HepG2 (cell line): Measurements from ENCODE around the gene MORC4. TPM values are rescaled to one million over a fixed set of nuclear protein-coding genes. Genes with fewer than 3 reads are reported as not detected.

Experiments
- FOXK2 ChIP-seq: fragments of 450-650 bp; IDR thresholded peaks from 2 replicates; pipeline ENCODE4 v1.6.1; 2016
- GRHL1 ChIP-seq: sonication (generic); formaldehyde crosslinking; conservative IDR thresholded peaks from 2 replicates; pipeline ENCODE4 v1.8.0; 2022; ENCODE audit warnings: missing genetic modification reagents
- HMGXB4 ChIP-seq, 2 experiments: sonication (generic) in 1 of 2; formaldehyde crosslinking in 1 of 2; IDR thresholded peaks; 2 replicates each; pipeline versions ENCODE4 v1.4.0 to v1.6.1; 2018 to 2020; ENCODE audit warnings: missing genetic modification reagents in 2 of 2, borderline replicate concordance in 1 of 2, low read depth in 1 of 2, mild to moderate bottlenecking in 1 of 2, missing biosample characterization in 1 of 2
- HNF4A ChIP-seq: sonication (generic); formaldehyde crosslinking; IDR thresholded peaks from 2 replicates; pipeline ENCODE4 v1.4.0; 2020; ENCODE audit warnings: missing genetic modification reagents
- MXD4 ChIP-seq: IDR thresholded peaks from 2 replicates; pipeline ENCODE4 v1.6.1; 2016; ENCODE audit warnings: mild to moderate bottlenecking, missing biosample characterization, missing genetic modification reagents
- RFXANK ChIP-seq: IDR thresholded peaks from 2 replicates; pipeline ENCODE4 v1.6.1; 2016
- SRY ChIP-seq: sonication (generic); formaldehyde crosslinking; IDR thresholded peaks from 2 replicates; pipeline ENCODE4 v1.8.0; 2022; ENCODE audit warnings: mild to moderate bottlenecking, missing genetic modification reagents
- THAP11 ChIP-seq: IDR thresholded peaks from 2 replicates; pipeline ENCODE4 v1.6.1; 2016; ENCODE audit warnings: missing biosample characterization, missing genetic modification reagents
- U2AF1 ChIP-seq: fragments of 200-400 bp; formaldehyde crosslinking; optimal IDR thresholded peaks from 2 replicates; pipeline ENCODE3; 2017; ENCODE audit warnings: mild to moderate bottlenecking, low read depth, low read length
- ZC3H4 ChIP-seq: sonication (generic); formaldehyde crosslinking; IDR thresholded peaks from 2 replicates; pipeline ENCODE4 v1.4.0; 2020; ENCODE audit warnings: missing genetic modification reagents, borderline replicate concordance
- ZFYVE20 ChIP-seq: sonication (generic); formaldehyde crosslinking; IDR thresholded peaks from 2 replicates; pipeline ENCODE4 v1.8.0; 2023; ENCODE audit warnings: low read depth, mild to moderate bottlenecking, moderate library complexity, missing genetic modification reagents, borderline replicate concordance
- ZNF251 ChIP-seq: sonication (generic); formaldehyde crosslinking; IDR thresholded peaks from 2 replicates; pipeline ENCODE4 v1.9.0; 2021; ENCODE audit warnings: mild to moderate bottlenecking, missing genetic modification reagents
- ZNF331 ChIP-seq: sonication (generic); formaldehyde crosslinking; IDR thresholded peaks from 2 replicates; pipeline ENCODE4 v1.4.0; 2020; ENCODE audit warnings: missing genetic modification reagents
- ZNF556 ChIP-seq: sonication (generic); formaldehyde crosslinking; IDR thresholded peaks from 2 replicates; pipeline ENCODE4 v1.4.0; 2020; ENCODE audit warnings: mild to moderate bottlenecking, missing genetic modification reagents, borderline replicate concordance
- ZNF598 ChIP-seq: sonication (generic); formaldehyde crosslinking; IDR thresholded peaks from 2 replicates; pipeline ENCODE4 v1.5.1; 2020; ENCODE audit warnings: mild to moderate bottlenecking, missing genetic modification reagents, borderline replicate concordance
- ZNF883 ChIP-seq: sonication (generic); formaldehyde crosslinking; IDR thresholded peaks from 2 replicates; pipeline ENCODE4 v1.5.1; 2020; ENCODE audit warnings: mild to moderate bottlenecking, missing genetic modification reagents; ENCODE audit errors: not compliant biosample characterization
- polyA plus RNA-seq, 8 experiments: library from polyadenylated mRNA; depleted of rRNA in 3 of 8; stranded (reverse) in 7 of 8; unstranded in 1 of 8; fragments of >200 nt; fragmentation: Illumina TruSeq in 4 of 8; extraction: Trizol in 4 of 8; gene quantifications; 2 replicates each; pipeline versions ENCODE4 v1.2.1 to v1.2.3, GENCODE V29; 2011 to 2016; ENCODE audit warnings: low read depth in 4 of 8, missing spikeins in 1 of 8, mixed read lengths in 1 of 8; ENCODE audit not compliant: insufficient read depth in 1 of 8
- total RNA-seq, 5 experiments: library from RNA; depleted of rRNA; stranded (reverse); fragments of >200 nt; fragmentation: Illumina TruSeq; extraction: Trizol; gene quantifications; 2 replicates each; pipeline ENCODE4 v1.2.3, GENCODE V29; 2016; ENCODE audit warnings: low read depth in 1 of 5
- TF ChIP-seq, protein P1 (sequence below): sonication (generic); formaldehyde crosslinking; IDR thresholded peaks from 2 replicates; pipeline ENCODE4 v1.8.0; 2022; ENCODE audit warnings: mild to moderate bottlenecking, missing genetic modification reagents
- TF ChIP-seq, protein P2 (sequence below): sonication (generic); formaldehyde crosslinking; IDR thresholded peaks from 2 replicates; pipeline ENCODE4 v1.4.0; 2020; ENCODE audit warnings: missing genetic modification reagents
- TF ChIP-seq, protein P3 (sequence below): sonication (generic); formaldehyde crosslinking; IDR thresholded peaks from 2 replicates; pipeline ENCODE4 v1.5.1; 2020; ENCODE audit warnings: mild to moderate bottlenecking, missing genetic modification reagents
- TF ChIP-seq, protein P4 (sequence below): sonication (generic); formaldehyde crosslinking; IDR thresholded peaks from 2 replicates; pipeline ENCODE4 v1.8.0; 2022; ENCODE audit warnings: mild to moderate bottlenecking, missing genetic modification reagents, borderline replicate concordance

Gene MORC4
- total and polyA plus RNA-seq, 2 of the 13 experiments (the other 11 are each of a cell fraction or from before 2014, with no cell fraction given), result 7.3 to 17.6 TPM

GRCh38 chrX:106902684-106903083, 97.3 kb downstream of the MORC4 start (continued):
- TF ChIP-seq THAP11 (CRISPR knock-in tag) (no peak), ZNF598 (CRISPR knock-in tag) (no peak), ZNF251 (CRISPR knock-in tag) (no peak), MXD4 (no peak), HNF4A (CRISPR knock-in tag) (peak; percentile 67), ZNF883 (no peak), HMGXB4 (CRISPR knock-in tag; IDR thresholded peaks at IDR 0.05; ENCODE audit: borderline replicate concordance in 1 of 2, low read depth in 1 of 2) (no peak), U2AF1 (no peak), ZC3H4 (CRISPR knock-in tag) (no peak), ZNF331 (CRISPR knock-in tag) (no peak), GRHL1 (CRISPR knock-in tag) (no peak), ZNF556 (no peak), FOXK2 (no peak), RFXANK (CRISPR knock-in tag) (no peak), SRY (no peak), ZFYVE20 (CRISPR knock-in tag) (no peak)
- TF ChIP-seq, protein P1, sequence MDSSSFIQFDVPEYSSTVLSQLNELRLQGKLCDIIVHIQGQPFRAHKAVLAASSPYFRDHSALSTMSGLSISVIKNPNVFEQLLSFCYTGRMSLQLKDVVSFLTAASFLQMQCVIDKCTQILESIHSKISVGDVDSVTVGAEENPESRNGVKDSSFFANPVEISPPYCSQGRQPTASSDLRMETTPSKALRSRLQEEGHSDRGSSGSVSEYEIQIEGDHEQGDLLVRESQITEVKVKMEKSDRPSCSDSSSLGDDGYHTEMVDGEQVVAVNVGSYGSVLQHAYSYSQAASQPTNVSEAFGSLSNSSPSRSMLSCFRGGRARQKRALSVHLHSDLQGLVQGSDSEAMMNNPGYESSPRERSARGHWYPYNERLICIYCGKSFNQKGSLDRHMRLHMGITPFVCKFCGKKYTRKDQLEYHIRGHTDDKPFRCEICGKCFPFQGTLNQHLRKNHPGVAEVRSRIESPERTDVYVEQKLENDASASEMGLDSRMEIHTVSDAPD, result no peak
- TF ChIP-seq, protein P2, sequence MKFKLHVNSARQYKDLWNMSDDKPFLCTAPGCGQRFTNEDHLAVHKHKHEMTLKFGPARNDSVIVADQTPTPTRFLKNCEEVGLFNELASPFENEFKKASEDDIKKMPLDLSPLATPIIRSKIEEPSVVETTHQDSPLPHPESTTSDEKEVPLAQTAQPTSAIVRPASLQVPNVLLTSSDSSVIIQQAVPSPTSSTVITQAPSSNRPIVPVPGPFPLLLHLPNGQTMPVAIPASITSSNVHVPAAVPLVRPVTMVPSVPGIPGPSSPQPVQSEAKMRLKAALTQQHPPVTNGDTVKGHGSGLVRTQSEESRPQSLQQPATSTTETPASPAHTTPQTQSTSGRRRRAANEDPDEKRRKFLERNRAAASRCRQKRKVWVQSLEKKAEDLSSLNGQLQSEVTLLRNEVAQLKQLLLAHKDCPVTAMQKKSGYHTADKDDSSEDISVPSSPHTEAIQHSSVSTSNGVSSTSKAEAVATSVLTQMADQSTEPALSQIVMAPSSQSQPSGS, result no peak
- TF ChIP-seq, protein P3, sequence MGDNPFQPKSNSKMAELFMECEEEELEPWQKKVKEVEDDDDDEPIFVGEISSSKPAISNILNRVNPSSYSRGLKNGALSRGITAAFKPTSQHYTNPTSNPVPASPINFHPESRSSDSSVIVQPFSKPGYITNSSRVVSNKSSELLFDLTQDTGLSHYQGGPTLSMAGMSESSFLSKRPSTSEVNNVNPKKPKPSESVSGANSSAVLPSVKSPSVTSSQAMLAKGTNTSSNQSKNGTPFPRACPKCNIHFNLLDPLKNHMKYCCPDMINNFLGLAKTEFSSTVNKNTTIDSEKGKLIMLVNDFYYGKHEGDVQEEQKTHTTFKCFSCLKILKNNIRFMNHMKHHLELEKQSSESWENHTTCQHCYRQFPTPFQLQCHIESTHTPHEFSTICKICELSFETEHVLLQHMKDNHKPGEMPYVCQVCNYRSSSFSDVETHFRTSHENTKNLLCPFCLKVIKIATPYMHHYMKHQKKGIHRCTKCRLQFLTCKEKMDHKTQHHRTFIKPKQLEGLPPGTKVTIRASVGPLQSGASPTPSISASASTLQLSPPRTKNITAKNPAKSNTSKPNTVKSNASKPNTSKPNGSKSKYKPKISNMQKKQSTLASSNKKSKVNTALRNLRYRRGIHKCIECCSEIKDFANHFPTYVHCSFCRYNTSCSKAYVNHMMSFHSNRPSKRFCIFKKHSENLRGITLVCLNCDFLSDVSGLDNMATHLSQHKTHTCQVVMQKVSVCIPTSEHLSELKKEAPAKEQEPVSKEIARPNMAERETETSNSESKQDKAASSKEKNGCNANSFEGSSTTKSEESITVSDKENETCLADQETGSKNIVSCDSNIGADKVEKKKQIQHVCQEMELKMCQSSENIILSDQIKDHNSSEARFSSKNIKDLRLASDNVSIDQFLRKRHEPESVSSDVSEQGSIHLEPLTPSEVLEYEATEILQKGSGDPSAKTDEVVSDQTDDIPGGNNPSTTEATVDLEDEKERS, result no peak
- TF ChIP-seq, protein P4, sequence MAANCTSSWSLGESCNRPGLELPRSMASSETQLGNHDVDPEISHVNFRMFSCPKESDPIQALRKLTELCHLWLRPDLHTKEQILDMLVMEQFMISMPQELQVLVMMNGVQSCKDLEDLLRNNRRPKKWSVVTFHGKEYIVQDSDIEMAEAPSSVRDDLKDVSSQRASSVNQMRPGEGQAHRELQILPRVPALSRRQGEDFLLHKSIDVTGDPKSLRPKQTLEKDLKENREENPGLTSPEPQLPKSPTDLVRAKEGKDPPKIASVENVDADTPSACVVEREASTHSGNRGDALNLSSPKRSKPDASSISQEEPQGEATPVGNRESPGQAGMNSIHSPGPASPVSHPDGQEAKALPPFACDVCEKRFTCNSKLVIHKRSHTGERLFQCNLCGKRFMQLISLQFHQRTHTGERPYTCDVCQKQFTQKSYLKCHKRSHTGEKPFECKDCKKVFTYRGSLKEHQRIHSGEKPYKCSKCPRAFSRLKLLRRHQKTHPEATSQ (CRISPR knock-in tag), result no peak
